BE2C (cell line): ENCODE measurements around the gene SPAST.

ENCODE experiments used
- DNase-seq: peaks from one replicate; pipeline ENCODE4 v3.0.0-alpha.2; 2020
- H3K27me3 ChIP-seq: fragments of 250-450 bp; sonication (Bioruptor Pico); 2 replicates; pipeline ENCODE4 v1.5.1; 2020; ENCODE audit warnings: mild to moderate bottlenecking
- H3K36me3 ChIP-seq: fragments of 250-450 bp; sonication (Bioruptor Pico); 2 replicates; pipeline ENCODE4 v1.5.1; 2020; ENCODE audit warnings: mild to moderate bottlenecking
- H3K4me1 ChIP-seq: fragments of 250-450 bp; sonication (Bioruptor Pico); 2 replicates; pipeline ENCODE4 v1.5.1; 2020
- H3K4me3 ChIP-seq: 2 replicates; pipeline ENCODE4 v1.5.1; 2011; ENCODE audit warnings: low read depth, low read length
- H3K9me3 ChIP-seq: fragments of 250-450 bp; sonication (Bioruptor Pico); 2 replicates; pipeline ENCODE4 v1.5.1; 2020
- CTCF ChIP-seq: IDR thresholded peaks from 2 replicates; pipeline ENCODE4 v1.5.1; 2012; ENCODE audit warnings: mild to moderate bottlenecking, low read depth, low read length

SPAST gene

GRCh38 chr2:32067549-32067948 lies 4.2 kb downstream of the SPAST start:
- Histone ChIP-seq H3K27me3 (no peaks in the 10 kb centered on the region), H3K4me3 (no peak overlapping the region), H3K9me3 (no peaks in the 10 kb centered on the region), H3K4me1 (no peaks in the 10 kb centered on the region), H3K36me3 (no peaks in the 10 kb centered on the region)
- no peak for DNase-seq
- no peak for TF ChIP-seq CTCF

GRCh38 chr2:32074134-32074506 lies 10.8 kb downstream of the SPAST start:
- no peak for DNase-seq
- no peaks in the 10 kb centered on the region for H3K27me3 ChIP-seq
- H3K9me3 ChIP-seq: no peaks in the 10 kb centered on the region
- H3K36me3 ChIP-seq: no peaks in the 10 kb centered on the region; the same call in 1 of the 2 replicates
- no peak for TF ChIP-seq CTCF
- no peak overlapping the region for H3K4me3 ChIP-seq
- H3K4me1 ChIP-seq: no peaks in the 10 kb centered on the region

- no peak for TF ChIP-seq CTCF
- Histone ChIP-seq H3K27me3 (no peaks in the 10 kb centered on the region), H3K9me3 (no peaks in the 10 kb centered on the region), H3K36me3 (no peaks in the 10 kb centered on the region), H3K4me1 (no peaks in the 10 kb centered on the region), H3K4me3 (no peak overlapping the region)
- no peak for DNase-seq
Measured at GRCh38 chr2:32095671-32096070, 32.3 kb downstream of the SPAST start.

GRCh38 chr2:32108111-32108510 lies 44.8 kb downstream of the SPAST start:
- Histone ChIP-seq H3K27me3 (no peaks in the 10 kb centered on the region), H3K4me1 (no peaks in the 10 kb centered on the region), H3K4me3 (no peak overlapping the region), H3K36me3 (peaks cover 8% of the 10 kb centered on the region), H3K9me3 (no peaks in the 10 kb centered on the region)
- no peak for TF ChIP-seq CTCF
- no peak for DNase-seq

GRCh38 chr2:32118055-32118454 lies 54.7 kb downstream of the SPAST start:
- no peak for TF ChIP-seq CTCF
- no peak for DNase-seq
- Histone ChIP-seq H3K9me3 (no peaks in the 10 kb centered on the region), H3K36me3 (0 out of 2 replicates have a peak, but pooled peaks cover 2% of the 10 kb centered on the region), H3K4me3 (no peak overlapping the region), H3K4me1 (no peaks in the 10 kb centered on the region), H3K27me3 (no peaks in the 10 kb centered on the region)

GRCh38 chr2:32119161-32119560 lies 55.8 kb downstream of the SPAST start:
- no peak overlapping the region for H3K4me3 ChIP-seq
- TF ChIP-seq CTCF: no peak
- DNase-seq: no peak
- no peaks in the 10 kb centered on the region for H3K4me1 ChIP-seq
- 0 out of 2 replicates have a peak, but pooled peaks cover 2% of the 10 kb centered on the region for H3K36me3 ChIP-seq
- H3K27me3 ChIP-seq: no peaks in the 10 kb centered on the region
- H3K9me3 ChIP-seq: no peaks in the 10 kb centered on the region
